ENCODE results near the gene SPATA1. TPM values are rescaled to one million over a fixed set of nuclear protein-coding genes. Genes with fewer than 3 reads are reported as not detected.
A peak's percentile ranks its signal among the peaks of the same experiment; 100 is the strongest.

Gene SPATA1
- total and polyA plus RNA-seq, 2 of the 13 experiments (the other 11 are each of a cell fraction or from before 2014, with no cell fraction given), result 0.70 to 1.4 TPM

DNA sequence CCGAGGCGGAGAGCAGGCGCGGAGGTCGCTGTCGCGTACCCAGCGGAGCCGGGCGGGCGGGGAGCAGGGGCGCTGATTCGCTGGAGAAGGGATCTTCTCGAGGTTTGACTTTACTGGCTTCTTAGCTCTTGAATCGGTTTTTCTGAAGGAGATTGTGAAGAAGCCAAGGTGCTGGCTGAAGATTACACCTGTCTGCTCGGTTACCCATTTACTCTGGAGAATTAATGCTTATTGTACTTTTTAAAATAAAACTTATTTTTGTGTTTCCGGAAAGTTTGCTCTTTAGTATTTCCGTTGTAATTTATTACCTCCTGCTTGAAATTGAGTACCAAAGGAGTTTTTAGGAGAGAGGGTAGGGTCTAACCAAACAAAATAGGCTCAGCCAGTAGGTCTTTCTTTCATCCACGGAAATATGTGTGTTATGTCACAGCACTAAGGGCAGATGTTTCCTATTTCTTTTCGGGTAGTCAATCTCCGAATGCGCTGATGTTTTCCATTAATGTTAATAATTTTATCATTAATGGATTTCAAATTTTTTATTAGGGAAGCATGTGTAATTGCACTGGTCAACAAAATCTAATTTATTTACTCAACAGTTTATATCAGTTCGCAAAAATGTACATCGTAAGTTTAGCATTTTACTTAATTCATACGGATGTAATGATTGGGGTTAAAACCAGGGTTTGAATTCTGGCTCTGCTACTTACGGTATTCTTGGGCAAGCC, 705 bp downstream of the SPATA1 start (continued):
- TF ChIP-seq, protein P1, sequence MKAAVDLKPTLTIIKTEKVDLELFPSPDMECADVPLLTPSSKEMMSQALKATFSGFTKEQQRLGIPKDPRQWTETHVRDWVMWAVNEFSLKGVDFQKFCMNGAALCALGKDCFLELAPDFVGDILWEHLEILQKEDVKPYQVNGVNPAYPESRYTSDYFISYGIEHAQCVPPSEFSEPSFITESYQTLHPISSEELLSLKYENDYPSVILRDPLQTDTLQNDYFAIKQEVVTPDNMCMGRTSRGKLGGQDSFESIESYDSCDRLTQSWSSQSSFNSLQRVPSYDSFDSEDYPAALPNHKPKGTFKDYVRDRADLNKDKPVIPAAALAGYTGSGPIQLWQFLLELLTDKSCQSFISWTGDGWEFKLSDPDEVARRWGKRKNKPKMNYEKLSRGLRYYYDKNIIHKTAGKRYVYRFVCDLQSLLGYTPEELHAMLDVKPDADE (CRISPR knock-in tag; IDR thresholded peaks at IDR 0.05), result no peak
- TF ChIP-seq NR2F2 (IDR thresholded peaks at IDR 0.05; ENCODE audit: borderline replicate concordance, low read depth), result 0 out of 2 replicates have a peak, but pooled peaks have one; percentile 8
- no peak for TF ChIP-seq ZNF713 (CRISPR knock-in tag; IDR thresholded peaks at IDR 0.05)
- TF ChIP-seq ZNF3 (CRISPR knock-in tag; IDR thresholded peaks at IDR 0.05), result no peak
- TF ChIP-seq, protein P2, sequence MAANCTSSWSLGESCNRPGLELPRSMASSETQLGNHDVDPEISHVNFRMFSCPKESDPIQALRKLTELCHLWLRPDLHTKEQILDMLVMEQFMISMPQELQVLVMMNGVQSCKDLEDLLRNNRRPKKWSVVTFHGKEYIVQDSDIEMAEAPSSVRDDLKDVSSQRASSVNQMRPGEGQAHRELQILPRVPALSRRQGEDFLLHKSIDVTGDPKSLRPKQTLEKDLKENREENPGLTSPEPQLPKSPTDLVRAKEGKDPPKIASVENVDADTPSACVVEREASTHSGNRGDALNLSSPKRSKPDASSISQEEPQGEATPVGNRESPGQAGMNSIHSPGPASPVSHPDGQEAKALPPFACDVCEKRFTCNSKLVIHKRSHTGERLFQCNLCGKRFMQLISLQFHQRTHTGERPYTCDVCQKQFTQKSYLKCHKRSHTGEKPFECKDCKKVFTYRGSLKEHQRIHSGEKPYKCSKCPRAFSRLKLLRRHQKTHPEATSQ (CRISPR knock-in tag; IDR thresholded peaks at IDR 0.05; ENCODE audit: borderline replicate concordance), result peak; percentile 28; the same call in 1 of the 2 replicates
- no peak for TF ChIP-seq MYC (CRISPR knock-in tag; IDR thresholded peaks at IDR 0.05; ENCODE audit: borderline replicate concordance)
- TF ChIP-seq, protein P3, sequence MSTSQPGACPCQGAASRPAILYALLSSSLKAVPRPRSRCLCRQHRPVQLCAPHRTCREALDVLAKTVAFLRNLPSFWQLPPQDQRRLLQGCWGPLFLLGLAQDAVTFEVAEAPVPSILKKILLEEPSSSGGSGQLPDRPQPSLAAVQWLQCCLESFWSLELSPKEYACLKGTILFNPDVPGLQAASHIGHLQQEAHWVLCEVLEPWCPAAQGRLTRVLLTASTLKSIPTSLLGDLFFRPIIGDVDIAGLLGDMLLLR (CRISPR knock-in tag; IDR thresholded peaks at IDR 0.05), result no peak
- TF ChIP-seq, protein P4, sequence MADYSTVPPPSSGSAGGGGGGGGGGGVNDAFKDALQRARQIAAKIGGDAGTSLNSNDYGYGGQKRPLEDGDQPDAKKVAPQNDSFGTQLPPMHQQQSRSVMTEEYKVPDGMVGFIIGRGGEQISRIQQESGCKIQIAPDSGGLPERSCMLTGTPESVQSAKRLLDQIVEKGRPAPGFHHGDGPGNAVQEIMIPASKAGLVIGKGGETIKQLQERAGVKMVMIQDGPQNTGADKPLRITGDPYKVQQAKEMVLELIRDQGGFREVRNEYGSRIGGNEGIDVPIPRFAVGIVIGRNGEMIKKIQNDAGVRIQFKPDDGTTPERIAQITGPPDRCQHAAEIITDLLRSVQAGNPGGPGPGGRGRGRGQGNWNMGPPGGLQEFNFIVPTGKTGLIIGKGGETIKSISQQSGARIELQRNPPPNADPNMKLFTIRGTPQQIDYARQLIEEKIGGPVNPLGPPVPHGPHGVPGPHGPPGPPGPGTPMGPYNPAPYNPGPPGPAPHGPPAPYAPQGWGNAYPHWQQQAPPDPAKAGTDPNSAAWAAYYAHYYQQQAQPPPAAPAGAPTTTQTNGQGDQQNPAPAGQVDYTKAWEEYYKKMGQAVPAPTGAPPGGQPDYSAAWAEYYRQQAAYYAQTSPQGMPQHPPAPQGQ (CRISPR knock-in tag; IDR thresholded peaks at IDR 0.05; ENCODE audit: borderline replicate concordance), result no peak
- TF ChIP-seq POLR2AphosphoS2 (IDR thresholded peaks at IDR 0.05; ENCODE audit: low read depth, low read length), result no peak
- TF ChIP-seq, protein P5, sequence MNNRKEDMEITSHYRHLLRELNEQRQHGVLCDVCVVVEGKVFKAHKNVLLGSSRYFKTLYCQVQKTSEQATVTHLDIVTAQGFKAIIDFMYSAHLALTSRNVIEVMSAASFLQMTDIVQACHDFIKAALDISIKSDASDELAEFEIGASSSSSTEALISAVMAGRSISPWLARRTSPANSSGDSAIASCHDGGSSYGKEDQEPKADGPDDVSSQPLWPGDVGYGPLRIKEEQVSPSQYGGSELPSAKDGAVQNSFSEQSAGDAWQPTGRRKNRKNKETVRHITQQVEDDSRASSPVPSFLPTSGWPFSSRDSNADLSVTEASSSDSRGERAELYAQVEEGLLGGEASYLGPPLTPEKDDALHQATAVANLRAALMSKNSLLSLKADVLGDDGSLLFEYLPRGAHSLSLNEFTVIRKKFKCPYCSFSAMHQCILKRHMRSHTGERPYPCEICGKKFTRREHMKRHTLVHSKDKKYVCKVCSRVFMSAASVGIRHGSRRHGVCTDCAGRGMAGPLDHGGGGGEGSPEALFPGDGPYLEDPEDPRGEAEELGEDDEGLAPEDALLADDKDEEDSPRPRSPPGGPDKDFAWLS (CRISPR knock-in tag; IDR thresholded peaks at IDR 0.05; ENCODE audit: borderline replicate concordance), result no peak
- TF ChIP-seq ERF (CRISPR knock-in tag; IDR thresholded peaks at IDR 0.05), result no peak
- TF ChIP-seq, protein P6, sequence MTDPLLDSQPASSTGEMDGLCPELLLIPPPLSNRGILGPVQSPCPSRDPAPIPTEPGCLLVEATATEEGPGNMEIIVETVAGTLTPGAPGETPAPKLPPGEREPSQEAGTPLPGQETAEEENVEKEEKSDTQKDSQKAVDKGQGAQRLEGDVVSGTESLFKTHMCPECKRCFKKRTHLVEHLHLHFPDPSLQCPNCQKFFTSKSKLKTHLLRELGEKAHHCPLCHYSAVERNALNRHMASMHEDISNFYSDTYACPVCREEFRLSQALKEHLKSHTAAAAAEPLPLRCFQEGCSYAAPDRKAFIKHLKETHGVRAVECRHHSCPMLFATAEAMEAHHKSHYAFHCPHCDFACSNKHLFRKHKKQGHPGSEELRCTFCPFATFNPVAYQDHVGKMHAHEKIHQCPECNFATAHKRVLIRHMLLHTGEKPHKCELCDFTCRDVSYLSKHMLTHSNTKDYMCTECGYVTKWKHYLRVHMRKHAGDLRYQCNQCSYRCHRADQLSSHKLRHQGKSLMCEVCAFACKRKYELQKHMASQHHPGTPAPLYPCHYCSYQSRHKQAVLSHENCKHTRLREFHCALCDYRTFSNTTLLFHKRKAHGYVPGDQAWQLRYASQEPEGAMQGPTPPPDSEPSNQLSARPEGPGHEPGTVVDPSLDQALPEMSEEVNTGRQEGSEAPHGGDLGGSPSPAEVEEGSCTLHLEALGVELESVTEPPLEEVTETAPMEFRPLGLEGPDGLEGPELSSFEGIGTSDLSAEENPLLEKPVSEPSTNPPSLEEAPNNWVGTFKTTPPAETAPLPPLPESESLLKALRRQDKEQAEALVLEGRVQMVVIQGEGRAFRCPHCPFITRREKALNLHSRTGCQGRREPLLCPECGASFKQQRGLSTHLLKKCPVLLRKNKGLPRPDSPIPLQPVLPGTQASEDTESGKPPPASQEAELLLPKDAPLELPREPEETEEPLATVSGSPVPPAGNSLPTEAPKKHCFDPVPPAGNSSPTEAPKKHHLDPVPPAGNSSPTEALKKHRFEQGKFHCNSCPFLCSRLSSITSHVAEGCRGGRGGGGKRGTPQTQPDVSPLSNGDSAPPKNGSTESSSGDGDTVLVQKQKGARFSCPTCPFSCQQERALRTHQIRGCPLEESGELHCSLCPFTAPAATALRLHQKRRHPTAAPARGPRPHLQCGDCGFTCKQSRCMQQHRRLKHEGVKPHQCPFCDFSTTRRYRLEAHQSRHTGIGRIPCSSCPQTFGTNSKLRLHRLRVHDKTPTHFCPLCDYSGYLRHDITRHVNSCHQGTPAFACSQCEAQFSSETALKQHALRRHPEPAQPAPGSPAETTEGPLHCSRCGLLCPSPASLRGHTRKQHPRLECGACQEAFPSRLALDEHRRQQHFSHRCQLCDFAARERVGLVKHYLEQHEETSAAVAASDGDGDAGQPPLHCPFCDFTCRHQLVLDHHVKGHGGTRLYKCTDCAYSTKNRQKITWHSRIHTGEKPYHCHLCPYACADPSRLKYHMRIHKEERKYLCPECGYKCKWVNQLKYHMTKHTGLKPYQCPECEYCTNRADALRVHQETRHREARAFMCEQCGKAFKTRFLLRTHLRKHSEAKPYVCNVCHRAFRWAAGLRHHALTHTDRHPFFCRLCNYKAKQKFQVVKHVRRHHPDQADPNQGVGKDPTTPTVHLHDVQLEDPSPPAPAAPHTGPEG (CRISPR knock-in tag; IDR thresholded peaks at IDR 0.05), result 0 out of 2 replicates have a peak, but pooled peaks have one; percentile 5
- TF ChIP-seq ZMAT3 (CRISPR knock-in tag; conservative IDR thresholded peaks at IDR 0.05), result no peak
